ENCODE measurements around the gene SALL4.
"Not testable (repeated sequence)": the region's sequence is repeated elsewhere in the genome, so short reads cannot be mapped to it uniquely, and the experiment has no call there.

Gene SALL4

GRCh38 chr20:51789434-51789833, 12.9 kb downstream of the SALL4 start:
- Mint-ChIP-seq H3K4me3 (no peak overlapping the region), H3K36me3 (no peaks in the 10 kb centered on the region), H3K4me1 (no peaks in the 10 kb centered on the region), H3K9me3 (no peaks in the 10 kb centered on the region), H3K27ac (no peak overlapping the region), H3K27me3 (peaks cover 1% of the 10 kb centered on the region)

- no peaks in the 10 kb centered on the region for H3K36me3 Mint-ChIP-seq
- H3K27ac Mint-ChIP-seq = no peak overlapping the region
- no peaks in the 10 kb centered on the region for H3K9me3 Mint-ChIP-seq
- H3K4me1 Mint-ChIP-seq = no peaks in the 10 kb centered on the region
- H3K27me3 Mint-ChIP-seq = peaks cover 1% of the 10 kb centered on the region
- H3K4me3 Mint-ChIP-seq = no peak overlapping the region
Observed at GRCh38 chr20:51788822-51789221, 13.5 kb downstream of the SALL4 start.

- Mint-ChIP-seq H3K9me3 (no peaks in the 10 kb centered on the region), H3K4me3 (no peak overlapping the region), H3K36me3 (no peaks in the 10 kb centered on the region), H3K4me1 (no peaks in the 10 kb centered on the region), H3K27ac (no peak overlapping the region), H3K27me3 (no peaks in the 10 kb centered on the region)
Observed at GRCh38 chr20:51784299-51784698, 18.0 kb downstream of the SALL4 start.

- H3K27me3 Mint-ChIP-seq, H3K36me3 Mint-ChIP-seq, H3K27ac Mint-ChIP-seq, H3K4me3 Mint-ChIP-seq, H3K4me1 Mint-ChIP-seq, H3K9me3 Mint-ChIP-seq: not testable (repeated sequence)
Observed at GRCh38 chr20:51778229-51778759, 24.0 kb downstream of the SALL4 start.

- Mint-ChIP-seq H3K36me3 (no peaks in the 10 kb centered on the region), H3K4me3 (no peak overlapping the region), H3K27me3 (peaks cover 6% of the 10 kb centered on the region), H3K4me1 (no peaks in the 10 kb centered on the region), H3K27ac (no peak overlapping the region), H3K9me3 (no peaks in the 10 kb centered on the region)
Observed at GRCh38 chr20:51775241-51775640, 27.1 kb downstream of the SALL4 start.

GRCh38 chr20:51772236-51772635, 30.1 kb downstream of the SALL4 start:
- Mint-ChIP-seq H3K4me1 (peaks cover 9% of the 10 kb centered on the region), H3K27ac (no peak overlapping the region), H3K4me3 (no peak overlapping the region), H3K9me3 (no peaks in the 10 kb centered on the region), H3K27me3 (peaks cover 19% of the 10 kb centered on the region), H3K36me3 (no peaks in the 10 kb centered on the region)

- H3K4me3 Mint-ChIP-seq = peak overlapping the region; percentile 23
- no peak overlapping the region for H3K27ac Mint-ChIP-seq
- no peaks in the 10 kb centered on the region for H3K36me3 Mint-ChIP-seq
- peaks cover 25% of the 10 kb centered on the region for H3K27me3 Mint-ChIP-seq
- peaks cover 9% of the 10 kb centered on the region for H3K4me1 Mint-ChIP-seq
- no peaks in the 10 kb centered on the region for H3K9me3 Mint-ChIP-seq
Observed at GRCh38 chr20:51769976-51770615, 32.2 kb downstream of the SALL4 start.

- no peaks in the 10 kb centered on the region for H3K36me3 Mint-ChIP-seq
Observed at GRCh38 chr20:51768759-51769517, 33.4 kb downstream of the SALL4 start.

GRCh38 chr20:51767867-51768758, 34.2 kb downstream of the SALL4 start, which contains the start of gene ATP9A:
Gene ATP9A, minus strand, starts transcription at chr20:51768390. Its CDS starts 21 bp downstream, at chr20:51768369.
- Mint-ChIP-seq H3K27ac (no peak within 1 kb of the TSS), H3K4me3 (peak within 1 kb of the TSS; percentile 79), H3K4me1 (peaks cover 9% of the 10 kb centered on the region), H3K36me3 (no peaks in the 10 kb centered on the region), H3K27me3 (peaks cover 30% of the 10 kb centered on the region), H3K9me3 (no peaks in the 10 kb centered on the region)

More at GRCh38 chr20:51768759-51769517, 33.4 kb downstream of the SALL4 start:
- Mint-ChIP-seq H3K4me1 (peaks cover 9% of the 10 kb centered on the region), H3K9me3 (no peaks in the 10 kb centered on the region), H3K4me3 (peak overlapping the region; percentile 79), H3K27ac (no peak overlapping the region), H3K27me3 (peaks cover 30% of the 10 kb centered on the region)

GRCh38 chr20:51766994-51767866, 35.1 kb downstream of the SALL4 start:
- peaks cover 31% of the 10 kb centered on the region for H3K27me3 Mint-ChIP-seq

GRCh38 chr20:51765381-51765780, 36.9 kb downstream of the SALL4 start:
- H3K27ac Mint-ChIP-seq, H3K4me3 Mint-ChIP-seq, H3K9me3 Mint-ChIP-seq, H3K36me3 Mint-ChIP-seq, H3K4me1 Mint-ChIP-seq: not testable (repeated sequence)
- peaks cover 28% of the 10 kb centered on the region for H3K27me3 Mint-ChIP-seq

More at GRCh38 chr20:51766994-51767866, 35.1 kb downstream of the SALL4 start:
- Mint-ChIP-seq H3K36me3 (no peaks in the 10 kb centered on the region), H3K27ac (no peak overlapping the region), H3K4me1 (peaks cover 9% of the 10 kb centered on the region), H3K9me3 (no peaks in the 10 kb centered on the region), H3K4me3 (peak overlapping the region; percentile 65)

GRCh38 chr20:51763965-51764602, 38.2 kb downstream of the SALL4 start:
- Mint-ChIP-seq H3K27me3 (peaks cover 18% of the 10 kb centered on the region), H3K27ac (no peak overlapping the region), H3K36me3 (no peaks in the 10 kb centered on the region), H3K9me3 (no peaks in the 10 kb centered on the region), H3K4me3 (no peak overlapping the region), H3K4me1 (peaks cover 6% of the 10 kb centered on the region)

- peaks cover 12% of the 10 kb centered on the region for H3K27me3 Mint-ChIP-seq
- no peaks in the 10 kb centered on the region for H3K9me3 Mint-ChIP-seq
- H3K4me3 Mint-ChIP-seq = no peak overlapping the region
- H3K4me1 Mint-ChIP-seq = no peaks in the 10 kb centered on the region
- no peaks in the 10 kb centered on the region for H3K36me3 Mint-ChIP-seq
- no peak overlapping the region for H3K27ac Mint-ChIP-seq
Observed at GRCh38 chr20:51760905-51761546, 41.3 kb downstream of the SALL4 start.
